ENCODE data around the gene NDUFB3. TPM values are rescaled to one million over a fixed set of nuclear protein-coding genes. Genes with fewer than 3 reads are reported as not detected.
A peak's percentile ranks its signal among the peaks of the same experiment; 100 is the strongest.

Gene NDUFB3
- total RNA-seq, 1 donor from 2014 or later: 69.1 TPM

DNA sequence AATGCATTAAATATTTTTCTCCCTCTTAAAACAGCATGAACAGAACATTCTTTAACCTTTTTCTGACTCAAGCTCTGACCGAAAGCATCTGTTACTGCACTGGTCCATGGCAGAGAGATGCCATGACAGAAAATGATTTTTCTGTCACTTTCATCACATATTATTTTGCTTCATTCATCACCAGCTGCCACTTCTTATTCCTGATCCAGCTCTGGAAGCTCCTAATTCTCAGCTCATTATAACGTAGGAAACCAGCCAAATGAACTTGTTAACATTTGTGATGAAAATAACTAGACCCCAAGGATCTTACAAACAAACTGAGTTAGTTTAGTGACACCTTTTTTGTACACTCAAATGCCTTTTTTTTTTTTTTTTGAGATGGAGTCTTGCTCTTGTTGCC, 36.5 kb downstream of the NDUFB3 start:
- H3K27me3 Mint-ChIP-seq (ENCODE audit: unreplicated experiment): peaks cover 6% of the 10 kb centered on the region
- H3K27ac Mint-ChIP-seq (ENCODE audit: unreplicated experiment): no peak overlapping the region
- DNase-seq (ENCODE audit: extremely low spot score, unreplicated experiment): no peak
- H3K4me3 Mint-ChIP-seq (ENCODE audit: unreplicated experiment): no peak overlapping the region
- peaks cover 1% of the 10 kb centered on the region for H3K4me1 Mint-ChIP-seq (ENCODE audit: unreplicated experiment)
- no peaks in the 10 kb centered on the region for H3K36me3 Mint-ChIP-seq (ENCODE audit: unreplicated experiment)
- TF ChIP-seq, protein P1, sequence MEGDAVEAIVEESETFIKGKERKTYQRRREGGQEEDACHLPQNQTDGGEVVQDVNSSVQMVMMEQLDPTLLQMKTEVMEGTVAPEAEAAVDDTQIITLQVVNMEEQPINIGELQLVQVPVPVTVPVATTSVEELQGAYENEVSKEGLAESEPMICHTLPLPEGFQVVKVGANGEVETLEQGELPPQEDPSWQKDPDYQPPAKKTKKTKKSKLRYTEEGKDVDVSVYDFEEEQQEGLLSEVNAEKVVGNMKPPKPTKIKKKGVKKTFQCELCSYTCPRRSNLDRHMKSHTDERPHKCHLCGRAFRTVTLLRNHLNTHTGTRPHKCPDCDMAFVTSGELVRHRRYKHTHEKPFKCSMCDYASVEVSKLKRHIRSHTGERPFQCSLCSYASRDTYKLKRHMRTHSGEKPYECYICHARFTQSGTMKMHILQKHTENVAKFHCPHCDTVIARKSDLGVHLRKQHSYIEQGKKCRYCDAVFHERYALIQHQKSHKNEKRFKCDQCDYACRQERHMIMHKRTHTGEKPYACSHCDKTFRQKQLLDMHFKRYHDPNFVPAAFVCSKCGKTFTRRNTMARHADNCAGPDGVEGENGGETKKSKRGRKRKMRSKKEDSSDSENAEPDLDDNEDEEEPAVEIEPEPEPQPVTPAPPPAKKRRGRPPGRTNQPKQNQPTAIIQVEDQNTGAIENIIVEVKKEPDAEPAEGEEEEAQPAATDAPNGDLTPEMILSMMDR (IDR thresholded peaks at IDR 0.05): no peak
- H3K9me3 Mint-ChIP-seq (ENCODE audit: unreplicated experiment): no peaks in the 10 kb centered on the region

DNA sequence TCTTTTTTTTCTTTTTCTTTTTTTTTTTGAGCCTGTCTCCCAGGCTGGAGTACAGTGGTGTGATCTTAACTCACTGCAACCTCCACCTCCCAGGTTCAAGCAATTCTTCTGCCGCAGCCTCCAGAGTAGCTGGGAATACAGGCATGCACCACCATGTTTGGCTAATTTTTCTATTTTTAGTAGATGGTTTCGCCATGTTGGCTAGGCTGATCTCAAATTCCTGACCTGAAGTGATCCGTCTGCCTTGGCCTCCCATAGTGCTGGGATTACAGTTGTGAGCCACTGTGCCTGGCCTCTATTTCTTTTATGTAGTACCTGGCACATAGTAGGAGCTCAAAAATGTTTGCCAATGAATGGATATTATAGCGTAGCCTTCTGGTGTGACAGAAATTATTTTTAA, 37.4 kb downstream of the NDUFB3 start:
- H3K9me3 Mint-ChIP-seq (ENCODE audit: unreplicated experiment): no peaks in the 10 kb centered on the region
- DNase-seq (ENCODE audit: extremely low spot score, unreplicated experiment): no peak
- no peak overlapping the region for H3K27ac Mint-ChIP-seq (ENCODE audit: unreplicated experiment)
- no peaks in the 10 kb centered on the region for H3K36me3 Mint-ChIP-seq (ENCODE audit: unreplicated experiment)
- no peak overlapping the region for H3K4me3 Mint-ChIP-seq (ENCODE audit: unreplicated experiment)
- TF ChIP-seq, protein P1 (IDR thresholded peaks at IDR 0.05): no peak
- H3K4me1 Mint-ChIP-seq (ENCODE audit: unreplicated experiment): peaks cover 1% of the 10 kb centered on the region
- peaks cover 6% of the 10 kb centered on the region for H3K27me3 Mint-ChIP-seq (ENCODE audit: unreplicated experiment)

DNA sequence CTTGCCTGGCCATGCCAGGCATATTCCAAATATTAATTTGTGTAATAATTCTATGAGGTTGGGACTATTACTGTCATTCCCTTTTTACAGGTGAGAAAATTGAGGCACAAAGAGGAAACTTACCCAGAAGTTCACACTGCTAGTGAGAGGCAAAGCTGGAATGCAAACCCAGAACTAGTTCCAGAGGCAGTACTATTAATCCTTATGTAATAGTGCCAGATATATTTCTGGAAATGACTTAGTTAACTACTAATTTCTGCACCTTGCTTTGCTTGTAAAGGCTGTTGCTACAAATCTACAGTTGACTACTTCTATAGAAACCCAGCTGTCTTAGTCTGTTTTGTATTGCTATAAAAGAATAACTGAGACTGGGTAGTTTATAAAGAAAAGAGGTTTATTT, 38.8 kb downstream of the NDUFB3 start:
- no peaks in the 10 kb centered on the region for H3K36me3 Mint-ChIP-seq (ENCODE audit: unreplicated experiment)
- TF ChIP-seq, protein P1 (IDR thresholded peaks at IDR 0.05): no peak

DNA sequence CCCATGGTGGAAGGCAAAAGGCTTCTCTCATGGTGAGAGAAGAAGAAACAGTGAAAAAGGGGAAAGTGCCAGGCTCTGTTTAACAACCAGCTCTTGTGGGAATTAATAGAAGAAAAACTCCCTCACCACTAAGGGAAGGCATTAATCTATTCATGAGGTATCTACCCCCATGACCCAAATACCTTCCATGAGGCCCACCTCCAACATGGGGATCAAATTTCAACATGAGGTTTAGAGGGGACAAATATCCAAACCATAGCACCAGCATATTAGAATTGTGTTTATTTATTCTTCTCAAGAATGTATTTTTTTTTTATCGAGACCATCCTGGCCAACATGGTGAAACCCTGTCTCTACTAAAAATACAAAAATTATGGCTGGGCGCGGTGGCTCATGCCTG, 39.3 kb downstream of the NDUFB3 start:
- Mint-ChIP-seq H3K4me1 (ENCODE audit: unreplicated experiment) (peaks cover 12% of the 10 kb centered on the region), H3K27me3 (ENCODE audit: unreplicated experiment) (peaks cover 6% of the 10 kb centered on the region), H3K36me3 (ENCODE audit: unreplicated experiment) (no peaks in the 10 kb centered on the region), H3K27ac (ENCODE audit: unreplicated experiment) (no peak overlapping the region), H3K9me3 (ENCODE audit: unreplicated experiment) (no peaks in the 10 kb centered on the region), H3K4me3 (ENCODE audit: unreplicated experiment) (no peak overlapping the region)
- no peak for DNase-seq (ENCODE audit: extremely low spot score, unreplicated experiment)
- TF ChIP-seq, protein P1 (IDR thresholded peaks at IDR 0.05): no peak

More for the DNA sequence above, 38.8 kb downstream of the NDUFB3 start:
- Mint-ChIP-seq H3K27ac (ENCODE audit: unreplicated experiment) (no peak overlapping the region), H3K4me1 (ENCODE audit: unreplicated experiment) (peaks cover 12% of the 10 kb centered on the region), H3K27me3 (ENCODE audit: unreplicated experiment) (peaks cover 6% of the 10 kb centered on the region), H3K9me3 (ENCODE audit: unreplicated experiment) (no peaks in the 10 kb centered on the region), H3K4me3 (ENCODE audit: unreplicated experiment) (no peak overlapping the region)
- no peak for DNase-seq (ENCODE audit: extremely low spot score, unreplicated experiment)

DNA sequence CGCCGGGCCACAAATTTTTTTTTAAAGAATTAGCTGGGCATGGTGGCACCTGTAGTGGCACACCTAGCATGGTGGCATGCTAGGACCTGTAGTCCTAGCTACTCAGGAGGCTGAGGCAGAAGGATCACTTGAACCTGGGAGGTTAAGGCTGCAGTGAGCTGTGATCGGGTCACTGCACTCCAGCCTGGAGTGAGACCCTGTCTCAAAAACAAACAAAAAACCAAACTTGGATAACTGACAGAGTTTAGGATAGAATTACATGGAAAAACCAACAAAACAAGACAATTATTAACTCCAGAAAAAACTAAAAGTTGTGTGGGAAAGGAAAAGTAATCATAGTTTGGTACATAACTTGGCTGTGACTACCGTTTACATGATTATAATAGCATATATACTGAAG, 42.5 kb downstream of the NDUFB3 start:
- no peaks in the 10 kb centered on the region for H3K36me3 Mint-ChIP-seq (ENCODE audit: unreplicated experiment)
- TF ChIP-seq, protein P1 (IDR thresholded peaks at IDR 0.05): no peak
- no peaks in the 10 kb centered on the region for H3K9me3 Mint-ChIP-seq (ENCODE audit: unreplicated experiment)
- H3K4me1 Mint-ChIP-seq (ENCODE audit: unreplicated experiment): peaks cover 24% of the 10 kb centered on the region
- H3K4me3 Mint-ChIP-seq (ENCODE audit: unreplicated experiment): no peak overlapping the region
- no peak for DNase-seq (ENCODE audit: extremely low spot score, unreplicated experiment)
- no peaks in the 10 kb centered on the region for H3K27me3 Mint-ChIP-seq (ENCODE audit: unreplicated experiment)
- H3K27ac Mint-ChIP-seq (ENCODE audit: unreplicated experiment): peak overlapping the region; percentile 98
